Progenitor cell of endocrine pancreas (in vitro differentiated cells): ENCODE measurements around the gene LGALS3. TPM values are rescaled to one million over a fixed set of nuclear protein-coding genes. Genes with fewer than 3 reads are reported as not detected.

ENCODE experiments used
- DNase-seq: peaks from one replicate; pipeline ENCODE4 v3.0.0; 2021; ENCODE audit warnings: low spot score; ENCODE audit not compliant: unreplicated experiment
- H3K27ac Mint-ChIP-seq: 2 replicates; pipeline ENCODE4 v1.8.0; 2021; ENCODE audit warnings: mild to moderate bottlenecking, moderate library complexity, mixed read lengths
- H3K27me3 Mint-ChIP-seq: 2 replicates; pipeline ENCODE4 v1.8.0; 2021; ENCODE audit warnings: mixed read lengths
- H3K36me3 Mint-ChIP-seq: 2 replicates; pipeline ENCODE4 v1.8.0; 2022; ENCODE audit warnings: mixed read lengths; ENCODE audit not compliant: insufficient read depth
- H3K4me1 Mint-ChIP-seq: 2 replicates; pipeline ENCODE4 v1.8.0; 2021; ENCODE audit warnings: low read depth, mixed read lengths
- H3K4me3 Mint-ChIP-seq: 2 replicates; pipeline ENCODE4 v1.8.0; 2021; ENCODE audit warnings: low read depth, mild to moderate bottlenecking, moderate library complexity, mixed read lengths
- H3K9me3 Mint-ChIP-seq: 2 replicates; pipeline ENCODE4 v1.8.0; 2021; ENCODE audit warnings: low read depth, mixed read lengths
- CTCF ChIP-seq: fragments of 200-600 bp; sonication (generic); IDR thresholded peaks from one replicate; pipeline ENCODE4 v1.5.0; 2021; ENCODE audit warnings: antibody characterized with exemption, mild to moderate bottlenecking; ENCODE audit not compliant: unreplicated experiment
- total RNA-seq: library from RNA; stranded (reverse); gene quantifications from 2 replicates; pipeline ENCODE4 v1.2.1, GENCODE V29; 2021

LGALS3 gene
- total RNA-seq, 1 donor from 2014 or later = 27.0 TPM

GRCh38 chr14:55115460-55115859, 13.6 kb upstream of the LGALS3 start:
- DNase-seq = no peak
- no peak overlapping the region for H3K4me3 Mint-ChIP-seq
- no peaks in the 10 kb centered on the region for H3K36me3 Mint-ChIP-seq
- H3K27me3 Mint-ChIP-seq = peaks cover 6% of the 10 kb centered on the region
- no peak for TF ChIP-seq CTCF
- no peaks in the 10 kb centered on the region for H3K9me3 Mint-ChIP-seq
- no peak overlapping the region for H3K27ac Mint-ChIP-seq
- peaks cover 13% of the 10 kb centered on the region for H3K4me1 Mint-ChIP-seq

GRCh38 chr14:55115861-55116245, 13.2 kb upstream of the LGALS3 start:
- Mint-ChIP-seq H3K36me3 (no peaks in the 10 kb centered on the region), H3K4me3 (no peak overlapping the region), H3K27me3 (peaks cover 6% of the 10 kb centered on the region), H3K9me3 (no peaks in the 10 kb centered on the region), H3K27ac (no peak overlapping the region), H3K4me1 (peaks cover 13% of the 10 kb centered on the region)
- no peak for DNase-seq
- no peak for TF ChIP-seq CTCF

GRCh38 chr14:55116246-55117030, 12.6 kb upstream of the LGALS3 start:
- Mint-ChIP-seq H3K27me3 (peaks cover 6% of the 10 kb centered on the region), H3K4me1 (peaks cover 16% of the 10 kb centered on the region), H3K4me3 (no peak overlapping the region), H3K27ac (no peak overlapping the region), H3K9me3 (no peaks in the 10 kb centered on the region), H3K36me3 (no peaks in the 10 kb centered on the region)
- TF ChIP-seq CTCF = no peak
- no peak for DNase-seq

- Mint-ChIP-seq H3K4me3 (no peak overlapping the region), H3K27ac (no peak overlapping the region), H3K9me3 (no peaks in the 10 kb centered on the region), H3K27me3 (peaks cover 6% of the 10 kb centered on the region), H3K4me1 (peaks cover 27% of the 10 kb centered on the region), H3K36me3 (no peaks in the 10 kb centered on the region)
- no peak for TF ChIP-seq CTCF
- no peak for DNase-seq
Measured at GRCh38 chr14:55117803-55118441, 11.1 kb upstream of the LGALS3 start.

GRCh38 chr14:55118761-55119160, 10.3 kb upstream of the LGALS3 start:
- H3K27me3 Mint-ChIP-seq = peaks cover 6% of the 10 kb centered on the region
- H3K4me1 Mint-ChIP-seq = peaks cover 29% of the 10 kb centered on the region
- H3K4me3 Mint-ChIP-seq = no peak overlapping the region
- no peaks in the 10 kb centered on the region for H3K36me3 Mint-ChIP-seq
- no peak for TF ChIP-seq CTCF
- no peaks in the 10 kb centered on the region for H3K9me3 Mint-ChIP-seq
- no peak overlapping the region for H3K27ac Mint-ChIP-seq
- no peak for DNase-seq
